ENCODE results near the gene GRK1.

DNA sequence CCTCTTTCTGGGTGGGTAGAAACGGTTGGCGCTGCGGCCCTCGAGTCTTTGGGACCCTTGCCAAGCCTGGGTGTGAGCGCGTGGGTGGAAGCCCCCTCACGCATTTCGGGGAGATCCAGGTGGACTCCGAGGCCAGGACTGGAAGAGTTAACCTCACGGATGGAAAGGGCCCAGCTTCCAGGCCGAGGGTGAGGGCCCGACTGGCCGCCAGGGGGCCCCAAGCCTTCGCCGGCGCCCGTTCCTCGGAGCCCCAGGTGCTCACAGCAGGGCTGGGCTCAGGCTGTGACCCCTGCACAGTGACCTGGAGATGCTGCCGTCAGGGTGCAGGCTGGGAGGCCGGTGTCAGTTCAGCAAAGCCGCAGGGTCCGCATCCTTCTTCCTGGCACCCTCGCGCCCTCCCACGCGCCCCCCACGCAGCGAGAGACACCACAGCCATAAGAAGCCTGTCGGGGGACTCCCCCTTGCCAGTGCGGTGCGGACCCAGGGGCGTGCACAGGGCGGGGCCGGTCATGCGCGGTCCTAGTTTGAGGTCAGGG, 57.8 kb downstream of the GRK1 start:
- TF ChIP-seq RARG (CRISPR knock-in tag; IDR thresholded peaks at IDR 0.05; ENCODE audit: low read depth) (no peak), SMARCE1 (IDR thresholded peaks at IDR 0.05; ENCODE audit: borderline replicate concordance) (no peak), ZBTB1 (CRISPR knock-in tag; IDR thresholded peaks at IDR 0.05; ENCODE audit: borderline replicate concordance) (no peak), FOXP1 (IDR thresholded peaks at IDR 0.05) (no peak), FOXP1 (CRISPR knock-in tag; IDR thresholded peaks at IDR 0.05) (no peak), EZH2 (conservative IDR thresholded peaks at IDR 0.05; ENCODE audit: low read depth, low read length) (no peak)
- TF ChIP-seq, protein P1, sequence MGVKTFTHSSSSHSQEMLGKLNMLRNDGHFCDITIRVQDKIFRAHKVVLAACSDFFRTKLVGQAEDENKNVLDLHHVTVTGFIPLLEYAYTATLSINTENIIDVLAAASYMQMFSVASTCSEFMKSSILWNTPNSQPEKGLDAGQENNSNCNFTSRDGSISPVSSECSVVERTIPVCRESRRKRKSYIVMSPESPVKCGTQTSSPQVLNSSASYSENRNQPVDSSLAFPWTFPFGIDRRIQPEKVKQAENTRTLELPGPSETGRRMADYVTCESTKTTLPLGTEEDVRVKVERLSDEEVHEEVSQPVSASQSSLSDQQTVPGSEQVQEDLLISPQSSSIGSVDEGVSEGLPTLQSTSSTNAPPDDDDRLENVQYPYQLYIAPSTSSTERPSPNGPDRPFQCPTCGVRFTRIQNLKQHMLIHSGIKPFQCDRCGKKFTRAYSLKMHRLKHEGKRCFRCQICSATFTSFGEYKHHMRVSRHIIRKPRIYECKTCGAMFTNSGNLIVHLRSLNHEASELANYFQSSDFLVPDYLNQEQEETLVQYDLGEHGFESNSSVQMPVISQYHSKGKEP (CRISPR knock-in tag; IDR thresholded peaks at IDR 0.05), result no peak
- TF ChIP-seq, protein P2, sequence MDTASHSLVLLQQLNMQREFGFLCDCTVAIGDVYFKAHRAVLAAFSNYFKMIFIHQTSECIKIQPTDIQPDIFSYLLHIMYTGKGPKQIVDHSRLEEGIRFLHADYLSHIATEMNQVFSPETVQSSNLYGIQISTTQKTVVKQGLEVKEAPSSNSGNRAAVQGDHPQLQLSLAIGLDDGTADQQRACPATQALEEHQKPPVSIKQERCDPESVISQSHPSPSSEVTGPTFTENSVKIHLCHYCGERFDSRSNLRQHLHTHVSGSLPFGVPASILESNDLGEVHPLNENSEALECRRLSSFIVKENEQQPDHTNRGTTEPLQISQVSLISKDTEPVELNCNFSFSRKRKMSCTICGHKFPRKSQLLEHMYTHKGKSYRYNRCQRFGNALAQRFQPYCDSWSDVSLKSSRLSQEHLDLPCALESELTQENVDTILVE (CRISPR knock-in tag; IDR thresholded peaks at IDR 0.05), result no peak
- TF ChIP-seq, protein P3, sequence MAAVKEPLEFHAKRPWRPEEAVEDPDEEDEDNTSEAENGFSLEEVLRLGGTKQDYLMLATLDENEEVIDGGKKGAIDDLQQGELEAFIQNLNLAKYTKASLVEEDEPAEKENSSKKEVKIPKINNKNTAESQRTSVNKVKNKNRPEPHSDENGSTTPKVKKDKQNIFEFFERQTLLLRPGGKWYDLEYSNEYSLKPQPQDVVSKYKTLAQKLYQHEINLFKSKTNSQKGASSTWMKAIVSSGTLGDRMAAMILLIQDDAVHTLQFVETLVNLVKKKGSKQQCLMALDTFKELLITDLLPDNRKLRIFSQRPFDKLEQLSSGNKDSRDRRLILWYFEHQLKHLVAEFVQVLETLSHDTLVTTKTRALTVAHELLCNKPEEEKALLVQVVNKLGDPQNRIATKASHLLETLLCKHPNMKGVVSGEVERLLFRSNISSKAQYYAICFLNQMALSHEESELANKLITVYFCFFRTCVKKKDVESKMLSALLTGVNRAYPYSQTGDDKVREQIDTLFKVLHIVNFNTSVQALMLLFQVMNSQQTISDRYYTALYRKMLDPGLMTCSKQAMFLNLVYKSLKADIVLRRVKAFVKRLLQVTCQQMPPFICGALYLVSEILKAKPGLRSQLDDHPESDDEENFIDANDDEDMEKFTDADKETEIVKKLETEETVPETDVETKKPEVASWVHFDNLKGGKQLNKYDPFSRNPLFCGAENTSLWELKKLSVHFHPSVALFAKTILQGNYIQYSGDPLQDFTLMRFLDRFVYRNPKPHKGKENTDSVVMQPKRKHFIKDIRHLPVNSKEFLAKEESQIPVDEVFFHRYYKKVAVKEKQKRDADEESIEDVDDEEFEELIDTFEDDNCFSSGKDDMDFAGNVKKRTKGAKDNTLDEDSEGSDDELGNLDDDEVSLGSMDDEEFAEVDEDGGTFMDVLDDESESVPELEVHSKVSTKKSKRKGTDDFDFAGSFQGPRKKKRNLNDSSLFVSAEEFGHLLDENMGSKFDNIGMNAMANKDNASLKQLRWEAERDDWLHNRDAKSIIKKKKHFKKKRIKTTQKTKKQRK (IDR thresholded peaks at IDR 0.05; ENCODE audit: low read length), result no peak
- TF ChIP-seq, protein P4, sequence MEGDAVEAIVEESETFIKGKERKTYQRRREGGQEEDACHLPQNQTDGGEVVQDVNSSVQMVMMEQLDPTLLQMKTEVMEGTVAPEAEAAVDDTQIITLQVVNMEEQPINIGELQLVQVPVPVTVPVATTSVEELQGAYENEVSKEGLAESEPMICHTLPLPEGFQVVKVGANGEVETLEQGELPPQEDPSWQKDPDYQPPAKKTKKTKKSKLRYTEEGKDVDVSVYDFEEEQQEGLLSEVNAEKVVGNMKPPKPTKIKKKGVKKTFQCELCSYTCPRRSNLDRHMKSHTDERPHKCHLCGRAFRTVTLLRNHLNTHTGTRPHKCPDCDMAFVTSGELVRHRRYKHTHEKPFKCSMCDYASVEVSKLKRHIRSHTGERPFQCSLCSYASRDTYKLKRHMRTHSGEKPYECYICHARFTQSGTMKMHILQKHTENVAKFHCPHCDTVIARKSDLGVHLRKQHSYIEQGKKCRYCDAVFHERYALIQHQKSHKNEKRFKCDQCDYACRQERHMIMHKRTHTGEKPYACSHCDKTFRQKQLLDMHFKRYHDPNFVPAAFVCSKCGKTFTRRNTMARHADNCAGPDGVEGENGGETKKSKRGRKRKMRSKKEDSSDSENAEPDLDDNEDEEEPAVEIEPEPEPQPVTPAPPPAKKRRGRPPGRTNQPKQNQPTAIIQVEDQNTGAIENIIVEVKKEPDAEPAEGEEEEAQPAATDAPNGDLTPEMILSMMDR (CRISPR knock-in tag; IDR thresholded peaks at IDR 0.05), result peak; percentile 93
- TF ChIP-seq, protein P5, sequence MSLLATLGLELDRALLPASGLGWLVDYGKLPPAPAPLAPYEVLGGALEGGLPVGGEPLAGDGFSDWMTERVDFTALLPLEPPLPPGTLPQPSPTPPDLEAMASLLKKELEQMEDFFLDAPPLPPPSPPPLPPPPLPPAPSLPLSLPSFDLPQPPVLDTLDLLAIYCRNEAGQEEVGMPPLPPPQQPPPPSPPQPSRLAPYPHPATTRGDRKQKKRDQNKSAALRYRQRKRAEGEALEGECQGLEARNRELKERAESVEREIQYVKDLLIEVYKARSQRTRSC (CRISPR knock-in tag; IDR thresholded peaks at IDR 0.05; ENCODE audit: low read depth), result no peak

All from HepG2 (cell line).